ENCODE measurements around the gene FGGY.
"Not testable (repeated sequence)": the region's sequence is repeated elsewhere in the genome, so short reads cannot be mapped to it uniquely, and the experiment has no call there.

Gene FGGY

GRCh38 chr1:59482986-59483385 lies 186.1 kb downstream of the FGGY start:
- no peak for DNase-seq (ENCODE audit: low spot score)

DNA sequence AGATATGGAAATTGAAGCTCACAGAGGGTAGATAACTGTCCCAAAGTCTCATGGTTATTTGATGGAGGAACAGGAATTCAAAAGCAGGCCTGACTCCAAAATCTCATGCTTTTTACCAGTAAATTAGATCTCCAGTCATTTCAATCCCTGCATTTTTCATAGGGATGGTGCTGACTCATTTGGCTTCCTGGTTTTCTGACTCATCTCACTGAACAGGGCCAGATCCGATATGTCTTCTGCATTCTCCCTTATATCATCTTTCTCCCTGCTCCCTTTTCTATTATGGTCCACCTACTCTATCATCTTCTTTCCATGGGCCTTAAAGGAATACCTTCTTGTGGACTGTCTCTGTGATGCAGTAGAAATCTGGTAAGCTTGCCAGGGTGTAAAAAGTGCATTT lies 187.2 kb downstream of the FGGY start:
- no peak for DNase-seq (ENCODE audit: low spot score)

DNA sequence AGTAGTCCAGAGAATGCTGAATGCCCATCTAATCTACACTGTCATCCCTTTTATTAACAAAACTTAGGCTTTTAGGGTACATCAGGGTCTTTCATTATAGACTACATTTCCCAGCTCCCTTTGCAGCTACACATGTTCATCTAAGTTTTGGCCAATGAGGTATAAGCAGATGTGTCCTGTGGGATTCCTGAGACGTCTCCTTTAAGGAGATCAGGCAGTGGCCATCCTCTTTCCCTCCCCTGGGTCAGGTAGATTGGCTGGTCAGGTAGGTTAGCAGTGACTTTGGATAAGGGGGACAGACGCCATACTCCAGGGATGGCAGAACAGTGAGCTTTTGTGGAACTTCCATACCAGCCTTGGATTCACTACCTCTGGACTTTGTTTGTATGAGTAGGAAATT lies 188.3 kb downstream of the FGGY start:
- DNase-seq (ENCODE audit: low spot score): no peak

DNA sequence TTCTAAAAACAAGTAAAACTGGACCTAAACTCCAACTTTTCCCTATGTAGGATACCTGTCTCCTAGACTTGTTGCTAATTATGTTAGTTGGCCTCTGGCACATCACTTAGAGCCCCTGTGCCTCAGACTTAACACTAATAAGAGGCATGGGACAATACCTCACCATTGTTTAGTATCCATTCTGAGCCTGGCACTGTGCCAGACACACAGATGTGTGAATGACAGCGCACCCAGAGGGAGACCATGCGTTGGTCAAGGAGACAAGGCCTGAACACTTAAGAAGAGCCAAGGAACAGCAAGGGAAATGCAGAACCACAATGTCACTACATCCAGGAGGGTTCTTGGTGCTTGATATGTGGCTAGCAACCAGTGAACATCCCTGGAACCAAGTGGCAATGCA lies 189.1 kb downstream of the FGGY start:
- no peak for DNase-seq (ENCODE audit: low spot score)

DNA sequence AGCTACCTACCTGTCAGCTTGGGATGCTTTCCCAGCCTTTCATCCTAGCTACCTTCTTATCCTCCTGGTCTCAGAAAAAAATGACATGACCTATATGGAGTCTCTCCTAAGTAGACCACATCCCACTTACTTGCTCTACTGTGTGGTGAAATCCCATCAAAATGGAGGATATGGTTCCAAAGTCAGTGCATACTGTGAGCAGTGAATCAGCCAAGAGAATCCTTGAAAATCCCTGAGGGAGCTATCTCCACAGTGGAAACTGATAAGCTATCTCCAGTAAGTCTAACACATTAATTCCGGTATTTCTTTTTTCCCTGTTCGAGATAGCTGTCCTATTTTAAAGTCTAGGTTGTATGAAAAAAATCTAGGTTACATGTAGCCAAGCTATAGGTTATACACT lies 189.7 kb downstream of the FGGY start:
- DNase-seq (ENCODE audit: low spot score): no peak

DNA sequence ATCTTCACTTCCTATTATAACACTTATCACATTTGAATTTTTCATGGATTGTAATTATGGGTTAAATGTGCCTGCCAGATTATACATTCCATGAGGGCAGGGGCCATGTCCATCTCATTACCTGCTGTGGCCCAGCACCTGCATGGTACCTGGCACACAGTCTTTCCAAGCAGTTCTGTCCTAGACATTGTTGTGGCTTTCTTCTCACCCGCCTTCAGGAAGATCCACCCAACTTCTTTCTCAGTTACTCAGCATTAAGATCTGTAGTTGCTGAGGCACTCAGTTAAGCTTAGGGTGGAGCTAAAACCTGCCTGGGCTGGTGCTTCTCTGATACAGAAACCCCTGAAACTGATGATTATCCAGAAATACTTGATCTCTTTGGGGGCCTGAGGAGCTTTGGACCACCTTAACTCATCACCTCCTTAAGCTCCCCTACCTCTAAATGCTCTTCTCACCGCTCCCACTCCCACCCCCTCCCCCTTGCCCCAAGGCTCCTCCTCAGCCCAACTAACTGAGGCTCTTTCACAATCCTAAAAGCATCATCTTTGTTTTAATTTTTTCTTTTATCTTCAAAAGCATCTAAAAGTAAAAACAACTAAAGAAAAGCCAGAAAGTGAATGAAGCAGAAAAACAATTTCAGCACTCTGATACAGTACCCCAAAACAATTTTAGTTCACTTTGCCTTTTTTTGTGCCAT lies 190.6 kb downstream of the FGGY start:
- DNase-seq (ENCODE audit: low spot score): no peak

- no peak for DNase-seq (ENCODE audit: low spot score)
Observed at GRCh38 chr1:59492500-59492899, 195.6 kb downstream of the FGGY start.

DNA sequence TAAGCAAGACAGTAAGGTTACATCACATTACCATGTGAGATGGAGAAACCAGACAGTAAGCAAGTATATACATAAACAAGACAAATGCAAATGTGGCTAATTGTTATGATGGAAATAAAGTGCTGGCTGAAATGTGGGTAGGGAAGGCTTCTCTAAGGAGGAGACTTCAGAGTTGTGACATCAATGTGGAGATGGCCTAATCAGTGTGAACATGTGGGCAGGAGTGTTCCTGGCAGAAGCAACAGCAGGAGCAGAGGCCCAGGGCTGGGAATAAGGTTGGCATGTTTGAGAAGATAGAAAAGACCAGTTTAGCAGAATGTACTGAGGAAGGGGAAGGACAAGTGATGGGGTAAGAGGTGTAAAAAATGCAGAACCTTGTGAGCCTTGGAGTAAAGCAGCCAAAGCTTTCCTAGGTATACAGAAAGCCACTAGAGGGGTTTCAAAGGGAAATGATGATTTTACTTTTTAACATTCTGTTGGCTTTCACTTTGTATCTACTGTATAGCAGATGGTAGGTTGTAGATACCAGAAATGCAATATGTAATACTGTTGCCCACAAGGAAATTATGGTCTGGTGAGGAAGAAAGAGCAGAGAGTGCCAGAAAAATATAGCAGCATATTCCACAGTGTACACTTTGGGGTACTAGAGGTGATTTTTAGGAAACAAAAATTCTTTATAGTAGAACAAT lies 197.4 kb downstream of the FGGY start:
- no peak for DNase-seq (ENCODE audit: low spot score)

DNA sequence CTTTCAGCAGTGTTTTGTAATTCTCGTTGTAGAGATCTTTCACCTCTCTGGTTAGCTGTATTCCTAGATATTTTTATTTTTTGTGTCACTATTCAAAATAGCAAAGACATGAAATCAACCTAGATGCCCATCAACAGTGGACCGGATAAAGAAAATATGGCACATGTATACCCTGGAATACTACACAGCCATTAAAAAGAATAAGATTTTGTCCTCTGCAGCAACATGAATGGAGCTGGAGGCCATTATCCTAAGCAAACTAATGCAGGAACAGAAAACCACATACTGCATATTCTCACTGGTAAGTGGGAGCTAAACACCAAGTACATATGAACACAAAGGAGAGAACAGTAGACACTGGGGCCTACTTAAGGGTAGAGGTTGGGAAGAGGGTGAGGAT lies 199.3 kb downstream of the FGGY start:
- not testable (repeated sequence) for DNase-seq (ENCODE audit: low spot score)

DNA sequence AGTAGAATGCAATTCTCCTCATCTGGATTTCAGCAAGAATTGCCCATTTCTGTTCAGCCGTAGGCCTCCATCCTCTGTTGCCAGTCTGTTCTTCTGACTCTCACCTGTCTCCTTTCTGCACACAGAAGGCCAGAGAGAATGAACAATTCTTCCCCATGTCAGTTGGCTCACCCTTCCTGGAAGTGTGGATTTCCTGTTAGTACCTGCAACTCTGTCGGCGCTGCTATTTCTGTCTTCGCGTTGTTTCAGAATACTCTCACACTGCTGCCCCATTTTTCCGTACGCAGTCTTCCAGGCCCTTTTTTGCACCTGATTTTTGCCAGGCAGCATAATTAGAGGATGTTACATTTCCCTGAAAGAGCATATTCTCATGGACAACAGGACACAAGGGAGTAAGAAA lies 200.7 kb downstream of the FGGY start:
- DNase-seq (ENCODE audit: low spot score): no peak

DNA sequence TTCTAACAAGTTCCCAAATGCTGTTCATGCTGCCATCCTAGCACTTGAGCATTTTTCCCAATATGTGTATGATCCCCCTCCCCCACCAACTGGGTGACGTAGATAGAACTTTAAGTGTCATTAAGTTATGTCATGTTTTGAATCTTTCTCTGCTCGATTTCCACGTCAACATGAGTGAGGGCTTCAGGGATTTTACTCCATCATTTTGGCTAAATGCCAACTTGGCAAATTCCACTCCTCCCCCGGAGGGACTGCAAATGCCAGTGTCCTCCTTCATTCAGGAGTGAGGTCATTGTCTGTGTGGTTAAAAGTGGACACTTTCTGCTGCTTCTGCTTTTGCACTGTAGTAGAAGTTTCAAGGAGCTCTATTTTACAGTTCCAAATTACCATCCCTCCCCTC lies 201.7 kb downstream of the FGGY start:
- no peak for DNase-seq (ENCODE audit: low spot score)

GRCh38 chr1:59499273-59499942 lies 202.5 kb downstream of the FGGY start:
- no peak for DNase-seq (ENCODE audit: low spot score)

GRCh38 chr1:59499943-59500569 lies 203.2 kb downstream of the FGGY start:
- no peak for DNase-seq (ENCODE audit: low spot score)

GRCh38 chr1:59500950-59501742 lies 204.3 kb downstream of the FGGY start:
- no peak for DNase-seq (ENCODE audit: low spot score)

DNA sequence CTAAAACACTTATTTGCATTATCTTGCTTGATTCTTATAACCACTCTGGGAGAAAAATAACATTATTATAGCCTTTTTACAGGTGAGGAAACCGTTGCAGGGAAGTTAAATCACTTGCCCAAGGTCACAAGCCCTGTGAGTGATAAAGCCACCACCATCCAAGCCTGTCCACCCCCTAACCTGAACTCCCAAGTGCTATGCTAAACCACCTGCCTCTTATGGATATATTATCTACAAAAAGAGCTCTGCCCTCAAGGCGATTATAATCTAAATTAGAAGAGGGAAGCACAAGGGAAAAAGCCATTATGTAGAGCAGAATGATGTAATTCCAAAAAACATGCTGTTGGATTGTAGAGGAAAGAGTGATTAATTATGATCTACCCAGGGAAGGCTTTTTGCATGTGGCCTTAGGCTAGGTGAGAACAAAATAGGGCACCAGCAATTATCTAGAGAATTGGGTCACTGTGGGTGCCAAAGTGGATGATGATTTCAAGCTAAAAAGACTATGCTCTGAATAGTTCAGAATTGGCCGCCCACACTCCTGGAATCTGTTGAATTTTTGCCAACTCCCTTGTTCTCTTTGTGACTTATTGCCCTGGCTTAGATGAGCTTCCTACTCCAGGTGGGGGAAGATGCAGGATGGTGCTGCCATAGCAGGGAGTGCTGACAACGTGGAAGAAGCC lies 205.3 kb downstream of the FGGY start:
- no peak for DNase-seq (ENCODE audit: low spot score)

DNA sequence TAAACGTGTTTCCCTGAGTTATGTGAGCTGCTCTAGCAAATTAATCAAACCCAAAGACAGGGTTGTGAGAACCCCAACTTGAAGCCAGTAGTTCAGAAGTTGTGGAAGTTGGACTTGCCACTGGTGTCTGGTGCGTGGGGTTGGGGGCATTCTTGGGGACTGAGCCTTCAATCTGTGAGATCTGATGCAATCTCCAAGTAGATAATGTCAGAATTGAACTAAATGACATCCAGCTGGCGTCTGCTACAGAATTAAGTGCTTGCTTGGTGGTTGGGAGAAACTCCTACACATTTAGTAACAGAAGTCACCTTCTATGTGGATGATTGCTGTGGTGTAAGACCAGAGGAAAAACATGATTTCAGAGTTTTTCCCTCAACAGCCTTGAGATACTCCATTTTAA lies 207.4 kb downstream of the FGGY start:
- no peak for DNase-seq (ENCODE audit: low spot score)

DNA sequence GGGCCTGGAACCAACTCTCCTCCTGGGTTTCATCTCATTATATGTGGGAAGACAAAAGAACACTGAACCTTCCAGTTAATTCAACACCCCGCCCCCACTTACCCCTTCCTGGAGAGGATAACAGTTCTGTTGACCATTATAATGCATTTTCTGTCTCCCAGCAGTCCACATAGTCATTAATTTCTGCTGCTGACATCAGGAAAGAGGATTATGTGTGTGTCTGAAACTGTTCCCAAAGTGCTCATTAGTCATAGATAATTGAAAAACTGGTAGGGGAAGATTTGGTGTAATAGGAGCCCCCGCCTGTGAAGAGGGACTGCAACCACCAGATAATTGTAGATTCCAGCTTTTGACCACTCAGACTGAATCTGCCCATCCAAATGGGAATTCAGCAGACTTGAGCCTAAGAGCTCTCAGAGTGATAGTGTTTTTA lies 208.7 kb downstream of the FGGY start:
- no peak for DNase-seq (ENCODE audit: low spot score)

- DNase-seq (ENCODE audit: low spot score): no peak
Observed at GRCh38 chr1:59506952-59507351, 210.1 kb downstream of the FGGY start.

DNA sequence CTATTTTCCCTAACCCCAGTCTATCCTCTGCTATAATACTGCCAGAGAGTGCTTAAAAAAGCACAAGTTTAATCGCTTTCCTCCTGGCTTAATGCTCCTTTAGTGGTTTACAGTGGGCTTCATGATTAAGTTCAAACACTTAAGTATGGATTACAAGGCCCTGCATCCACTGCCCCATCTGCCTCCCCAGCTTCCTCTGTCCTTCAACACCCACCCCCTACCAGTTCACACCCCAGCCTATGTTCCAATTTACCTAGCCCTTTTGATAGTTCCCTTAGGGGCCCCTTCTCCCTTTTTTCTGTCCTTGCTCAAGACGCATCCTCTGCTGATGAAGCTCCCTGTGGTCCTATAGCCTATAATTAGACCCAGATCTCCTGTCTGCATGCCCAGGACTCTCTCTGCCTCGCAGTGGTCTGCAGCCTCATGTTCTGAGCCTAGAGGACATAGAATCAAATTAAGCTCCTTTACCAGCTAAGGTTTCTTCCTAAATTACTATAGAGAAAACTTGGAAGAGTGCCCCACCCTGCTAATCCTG lies 212.5 kb downstream of the FGGY start:
- DNase-seq (ENCODE audit: low spot score): no peak

DNA sequence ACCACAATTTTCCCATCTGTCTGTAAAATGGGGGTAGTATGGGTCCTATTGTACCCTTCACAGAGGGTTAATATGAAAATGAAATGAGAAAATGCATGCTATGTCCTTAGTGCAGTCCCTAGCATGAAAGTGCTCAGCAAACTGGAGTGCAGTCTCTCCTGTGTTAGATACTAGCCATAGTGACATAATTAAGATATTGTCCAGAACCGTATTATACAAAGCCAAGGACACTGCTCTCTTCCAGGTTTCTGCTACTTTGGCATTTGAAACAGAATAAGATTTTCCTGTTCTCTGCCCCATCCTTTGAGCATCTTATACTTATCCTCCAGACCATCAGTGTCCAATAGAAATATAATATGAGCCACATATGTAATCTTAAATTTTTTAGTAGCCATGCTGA lies 213.4 kb downstream of the FGGY start:
- DNase-seq (ENCODE audit: low spot score): no peak

All from CD4-positive, alpha-beta T cell treated with Interleukin-2 at 100 ng/mL for 4 hours (primary cell).